Fibroblast of the conjunctiva (primary cell): ENCODE measurements around the gene RGS7BP.

ENCODE experiments used
- DNase-seq: peaks from one replicate; pipeline ENCODE4 v3.0.0-alpha.2; 2010; ENCODE audit warnings: low read depth

Gene RGS7BP

GRCh38 chr5:64505769-64506566 lies at the start of gene RGS7BP:
RGS7BP (plus strand) TSS chr5:64506015; CDS start chr5:64506625, 610 bp downstream.
- DNase-seq = peak; percentile 1

- DNase-seq = no peak
Measured at GRCh38 chr5:64457846-64458245, 48.0 kb upstream of the RGS7BP start.

GRCh38 chr5:64458948-64459347 lies 46.9 kb upstream of the RGS7BP start:
- no peak for DNase-seq

GRCh38 chr5:64462391-64462790 lies 43.4 kb upstream of the RGS7BP start:
- no peak for DNase-seq

- DNase-seq = no peak
Measured at GRCh38 chr5:64486163-64486562, 19.7 kb upstream of the RGS7BP start.

- DNase-seq = no peak
Measured at GRCh38 chr5:64487283-64487682, 18.5 kb upstream of the RGS7BP start.

GRCh38 chr5:64489857-64490256 lies 16.0 kb upstream of the RGS7BP start:
- DNase-seq = no peak

- no peak for DNase-seq
Measured at GRCh38 chr5:64497386-64497785, 8.4 kb upstream of the RGS7BP start.

GRCh38 chr5:64502196-64502595 lies 3.6 kb upstream of the RGS7BP start:
- no peak for DNase-seq

GRCh38 chr5:64506567-64507263 lies 900 bp downstream of the RGS7BP start:
- DNase-seq = no peak

GRCh38 chr5:64507264-64507605 lies 1.4 kb downstream of the RGS7BP start:
- DNase-seq = no peak

GRCh38 chr5:64509828-64510227 lies 4.0 kb downstream of the RGS7BP start:
- no peak for DNase-seq

GRCh38 chr5:64513492-64513891 lies 7.7 kb downstream of the RGS7BP start:
- no peak for DNase-seq

GRCh38 chr5:64514612-64515011 lies 8.8 kb downstream of the RGS7BP start:
- DNase-seq = no peak

- no peak for DNase-seq
Measured at GRCh38 chr5:64516216-64516615, 10.4 kb downstream of the RGS7BP start.

- no peak for DNase-seq
Measured at GRCh38 chr5:64518793-64519192, 13.0 kb downstream of the RGS7BP start.

- DNase-seq = no peak
Measured at GRCh38 chr5:64519263-64519662, 13.4 kb downstream of the RGS7BP start.

- no peak for DNase-seq
Measured at GRCh38 chr5:64526734-64527439, 21.1 kb downstream of the RGS7BP start.

- no peak for DNase-seq
Measured at GRCh38 chr5:64530076-64530475, 24.3 kb downstream of the RGS7BP start.

GRCh38 chr5:64532212-64532611 lies 26.4 kb downstream of the RGS7BP start:
- DNase-seq = no peak

- DNase-seq = no peak
Measured at GRCh38 chr5:64532657-64533056, 26.8 kb downstream of the RGS7BP start.

GRCh38 chr5:64534033-64534432 lies 28.2 kb downstream of the RGS7BP start:
- no peak for DNase-seq

GRCh38 chr5:64557911-64558310 lies 52.1 kb downstream of the RGS7BP start:
- DNase-seq = no peak
